Glomerular visceral epithelial cell (primary cell): ENCODE measurements around the gene KBTBD13.
"Not testable (repeated sequence)": the region's sequence is repeated elsewhere in the genome, so short reads cannot be mapped to it uniquely, and the experiment has no call there.

Experiments used
- DNase-seq: peaks from one replicate; pipeline ENCODE4 v3.0.0-alpha.2; 2016; ENCODE audit errors: extremely low spot score

KBTBD13 gene

GRCh38 chr15:65069779-65070546 is 6.6 kb upstream of the KBTBD13 start:
- DNase-seq, result no peak

DNA sequence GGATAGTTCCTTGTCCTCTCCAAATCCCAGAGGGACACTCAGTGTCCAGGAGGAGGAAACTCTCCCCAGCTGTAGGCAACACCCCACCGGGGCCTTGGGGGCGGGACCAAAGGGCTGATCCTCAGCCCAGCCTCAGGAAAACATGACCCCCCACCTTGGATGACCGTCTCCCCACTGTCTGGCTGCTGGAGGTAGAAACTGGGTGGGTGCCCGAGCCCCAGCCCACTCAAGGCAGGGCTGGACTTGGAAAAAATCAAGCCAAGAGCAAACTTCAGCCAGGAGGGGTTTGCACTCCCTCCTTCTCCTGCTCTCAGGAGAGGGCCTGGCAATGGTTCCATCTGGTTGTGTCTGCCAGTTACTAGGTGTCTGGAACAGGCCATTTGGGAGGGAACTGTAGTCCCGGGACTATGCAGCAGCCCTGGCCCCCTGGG is 5.2 kb upstream of the KBTBD13 start:
- DNase-seq, result no peak

DNA sequence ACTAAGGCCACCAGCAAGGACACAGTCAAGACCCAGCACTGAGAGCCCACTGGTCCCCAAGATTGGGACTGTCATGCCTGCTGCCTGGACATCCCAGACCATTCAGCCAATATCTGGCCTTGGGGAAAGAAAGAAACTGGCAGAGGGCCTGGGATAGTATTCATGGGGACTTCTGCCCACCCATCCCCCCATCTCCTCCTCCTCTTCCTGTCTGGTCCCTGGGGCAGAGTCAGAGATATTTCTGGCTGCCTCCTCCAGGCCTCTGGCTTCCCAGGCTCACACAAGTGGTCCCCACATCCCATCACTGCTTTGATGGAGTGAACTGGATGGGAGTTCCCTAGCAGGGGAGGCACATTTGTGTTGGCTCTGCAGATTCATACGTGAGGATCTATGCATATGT is 4.5 kb upstream of the KBTBD13 start:
- DNase-seq, result no peak

DNA sequence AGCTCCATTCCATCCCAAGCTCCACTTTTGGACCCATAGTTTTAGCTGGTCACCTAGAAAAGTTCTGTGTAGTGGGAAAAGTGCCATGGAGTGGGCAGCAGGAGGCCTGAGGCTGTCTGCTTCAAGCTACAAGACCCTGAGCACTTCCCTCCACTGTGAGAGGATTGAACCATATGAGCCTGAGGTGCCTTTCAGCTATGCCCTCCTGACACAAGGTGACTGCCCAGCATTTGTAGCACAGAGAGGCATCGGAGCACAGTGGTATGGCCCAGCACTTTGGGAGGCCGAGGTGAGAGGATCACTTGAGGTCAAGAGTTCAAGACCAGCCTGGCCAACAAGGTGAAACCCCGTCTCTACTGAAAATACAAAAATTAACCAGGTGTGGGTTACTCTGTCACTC is 3.9 kb upstream of the KBTBD13 start:
- DNase-seq, result no peak

- DNase-seq, result not testable (repeated sequence)
These were observed 1.6 kb upstream of the KBTBD13 start for GRCh38 chr15:65074946-65075345.

- not testable (repeated sequence) for DNase-seq
These were observed 745 bp upstream of the KBTBD13 start for GRCh38 chr15:65075607-65076395.

DNA sequence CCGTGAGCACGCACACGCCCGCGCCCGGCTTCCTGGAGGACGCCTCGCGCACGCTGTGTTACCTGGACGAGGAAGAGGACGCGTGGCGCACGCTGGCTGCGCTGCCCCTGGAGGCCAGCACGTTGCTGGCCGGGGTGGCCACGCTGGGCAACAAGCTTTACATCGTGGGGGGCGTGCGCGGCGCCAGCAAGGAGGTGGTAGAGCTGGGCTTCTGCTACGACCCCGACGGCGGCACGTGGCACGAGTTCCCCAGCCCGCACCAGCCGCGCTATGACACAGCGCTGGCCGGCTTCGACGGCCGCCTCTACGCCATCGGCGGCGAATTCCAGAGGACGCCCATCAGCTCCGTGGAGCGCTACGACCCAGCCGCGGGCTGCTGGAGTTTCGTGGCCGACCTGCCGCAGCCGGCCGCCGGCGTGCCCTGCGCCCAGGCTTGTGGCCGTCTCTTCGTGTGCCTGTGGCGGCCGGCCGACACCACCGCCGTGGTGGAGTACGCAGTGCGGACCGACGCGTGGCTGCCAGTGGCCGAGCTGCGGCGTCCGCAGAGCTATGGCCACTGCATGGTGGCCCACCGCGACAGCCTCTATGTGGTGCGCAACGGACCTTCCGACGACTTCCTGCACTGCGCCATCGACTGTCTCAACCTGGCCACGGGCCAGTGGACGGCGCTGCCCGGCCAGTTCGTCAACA is 890 bp downstream of the KBTBD13 start:
- DNase-seq, result no peak

- peak; percentile 52 for DNase-seq
These were observed 1.4 kb downstream of the KBTBD13 start for GRCh38 chr15:65077981-65078352.

GRCh38 chr15:65079580-65079979 is 3.0 kb downstream of the KBTBD13 start:
- no peak for DNase-seq

DNA sequence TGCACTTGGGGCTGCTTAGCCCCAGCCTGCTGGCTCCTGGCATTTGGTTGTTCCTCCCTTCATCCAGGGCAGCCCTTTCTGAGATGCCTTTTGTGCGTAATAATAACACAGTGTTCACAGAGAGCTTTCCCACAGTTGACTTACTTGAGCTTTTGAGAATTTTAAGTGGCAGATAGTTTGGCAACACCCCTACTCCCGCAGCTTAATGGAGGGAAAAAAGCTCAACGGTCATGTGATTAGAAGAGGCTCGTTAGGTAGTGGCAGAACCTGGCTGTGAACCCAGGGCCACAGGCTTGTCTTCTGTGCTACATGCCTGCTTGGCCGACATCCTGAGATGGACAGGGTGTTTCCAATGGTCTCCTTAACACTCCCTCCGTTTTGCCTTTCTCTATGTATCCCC is 4.7 kb downstream of the KBTBD13 start:
- no peak for DNase-seq

- DNase-seq, result no peak
These were observed 5.2 kb downstream of the KBTBD13 start for GRCh38 chr15:65081758-65082157.

DNA sequence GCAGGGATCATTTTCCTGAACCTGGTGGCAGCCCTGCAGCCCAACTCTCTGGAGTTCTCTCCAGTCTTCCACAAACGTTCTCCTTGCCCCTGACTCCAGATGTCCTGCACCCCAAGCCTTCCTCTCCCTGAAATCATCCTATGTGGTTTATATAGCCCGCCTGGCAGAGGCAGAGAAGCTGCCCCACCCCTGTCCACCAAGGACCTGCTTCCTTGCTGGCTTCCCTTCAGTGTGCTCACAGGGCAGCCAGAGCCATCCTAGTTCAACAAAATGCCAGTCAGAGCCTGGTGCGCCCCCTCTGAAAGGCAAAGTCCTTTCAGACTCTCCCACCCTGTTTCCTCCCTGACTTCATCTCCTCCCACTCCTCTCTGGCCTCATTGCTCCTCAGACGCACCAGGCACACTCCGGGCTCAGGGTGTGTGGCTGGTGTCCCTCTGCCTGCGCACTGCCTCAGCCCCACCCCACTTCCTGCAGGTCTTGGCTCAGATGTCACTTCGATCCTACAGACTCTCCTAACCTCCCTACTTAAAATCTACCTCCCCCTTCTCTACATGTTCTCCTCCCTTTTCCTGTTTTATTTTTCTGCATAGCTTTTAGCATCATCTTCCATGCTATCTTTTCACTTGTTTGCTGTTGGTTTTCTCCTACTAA is 5.9 kb downstream of the KBTBD13 start:
- DNase-seq, result no peak

- no peak for DNase-seq
These were observed 6.7 kb downstream of the KBTBD13 start for GRCh38 chr15:65083262-65083701.

GRCh38 chr15:65084500-65085206 is 8.1 kb downstream of the KBTBD13 start:
- no peak for DNase-seq

GRCh38 chr15:65085207-65085753 is 8.7 kb downstream of the KBTBD13 start:
- DNase-seq, result no peak

DNA sequence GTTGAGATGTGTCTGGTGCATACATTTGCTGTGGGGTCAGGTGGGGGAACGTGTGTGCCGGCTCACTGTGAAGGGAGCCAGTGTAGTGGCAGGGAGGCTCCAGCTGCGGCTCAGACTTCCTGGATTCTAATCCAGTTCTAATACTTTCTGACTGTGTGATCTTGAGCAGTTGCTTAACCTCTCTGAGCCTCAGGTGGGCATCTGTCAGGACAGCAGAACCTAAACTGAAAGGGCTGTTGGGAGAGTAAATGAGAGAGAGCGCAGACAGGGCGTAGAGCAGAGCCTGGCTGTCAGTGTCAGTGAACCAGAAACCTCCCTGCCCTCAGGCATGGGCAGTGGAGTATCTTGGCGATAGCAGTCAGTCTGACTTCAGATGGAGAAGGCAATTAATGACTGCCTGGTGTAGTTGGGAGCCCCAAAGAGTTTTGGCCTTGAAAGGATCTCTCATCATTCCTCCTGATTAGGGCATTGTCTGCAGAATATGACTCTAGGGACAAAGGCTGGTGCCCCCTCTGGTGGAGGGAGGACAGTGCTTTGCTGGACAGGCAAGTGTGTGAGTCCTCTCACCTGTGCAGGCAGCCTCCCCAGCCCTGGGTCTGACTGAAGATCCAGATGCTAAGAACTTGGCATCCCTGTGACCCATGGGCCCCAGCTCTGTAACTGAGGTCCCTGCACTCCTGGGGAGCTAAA is 9.6 kb downstream of the KBTBD13 start:
- peak; percentile 33 for DNase-seq

DNA sequence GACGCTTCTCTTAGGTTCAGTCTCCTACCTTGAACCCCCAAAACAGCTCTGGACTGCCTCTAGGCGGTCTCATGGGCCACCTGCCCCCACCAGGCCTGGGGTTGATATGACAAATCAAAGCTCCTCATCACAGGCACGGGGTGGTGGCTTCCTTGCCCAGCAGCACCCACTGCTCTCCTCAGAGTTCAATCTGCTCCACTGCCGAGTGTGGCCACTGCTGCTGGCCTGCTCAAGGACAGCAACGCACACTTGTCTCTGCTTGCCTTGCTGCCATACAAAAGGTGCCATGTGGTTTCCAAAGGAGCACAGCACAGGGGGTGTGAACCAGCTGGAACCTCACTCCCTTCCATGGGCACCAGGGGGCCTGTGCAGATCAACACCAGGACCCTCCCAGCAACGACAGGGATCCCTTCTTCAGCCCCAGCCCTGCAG is 10.2 kb downstream of the KBTBD13 start:
- DNase-seq, result peak; percentile 11

GRCh38 chr15:65087411-65087810 is 10.9 kb downstream of the KBTBD13 start:
- DNase-seq, result no peak

- DNase-seq, result no peak
These were observed 11.5 kb downstream of the KBTBD13 start for GRCh38 chr15:65087873-65088642.

- no peak for DNase-seq
These were observed 12.1 kb downstream of the KBTBD13 start for GRCh38 chr15:65088643-65089021.
